Esophagus muscularis mucosa (tissue), 4 donors: Measurements from ENCODE around the gene FYB1.

ENCODE experiments used
- EP300 ChIP-seq: sonication (generic); formaldehyde crosslinking; IDR thresholded peaks from one replicate; pipeline ENCODE4 v1.6.1; 2017; ENCODE audit warnings: antibody characterized with exemption
- POLR2A ChIP-seq: fragments of 450-650 bp; IDR thresholded peaks from one replicate; pipeline ENCODE4 v1.6.1; 2017; ENCODE audit warnings: antibody characterized with exemption, moderate library complexity, mild to moderate bottlenecking, low read depth
- POLR2AphosphoS5 ChIP-seq, 2 donors: sonication (generic); formaldehyde crosslinking; IDR thresholded peaks; one replicate each; pipeline ENCODE4 v1.6.1; 2017; ENCODE audit warnings: antibody characterized with exemption in 2 of 2
- TF ChIP-seq, protein P1 (sequence below), 3 experiments: fragments of 200-600 bp in 2 of 3; fragments of 450-650 bp in 1 of 3; sonication (generic) in 2 of 3; IDR thresholded peaks; one replicate each; pipeline ENCODE4 v1.5.1; 2017 to 2019; ENCODE audit warnings: antibody characterized with exemption in 3 of 3, mild to moderate bottlenecking in 2 of 3, moderate library complexity in 1 of 3

DNA sequence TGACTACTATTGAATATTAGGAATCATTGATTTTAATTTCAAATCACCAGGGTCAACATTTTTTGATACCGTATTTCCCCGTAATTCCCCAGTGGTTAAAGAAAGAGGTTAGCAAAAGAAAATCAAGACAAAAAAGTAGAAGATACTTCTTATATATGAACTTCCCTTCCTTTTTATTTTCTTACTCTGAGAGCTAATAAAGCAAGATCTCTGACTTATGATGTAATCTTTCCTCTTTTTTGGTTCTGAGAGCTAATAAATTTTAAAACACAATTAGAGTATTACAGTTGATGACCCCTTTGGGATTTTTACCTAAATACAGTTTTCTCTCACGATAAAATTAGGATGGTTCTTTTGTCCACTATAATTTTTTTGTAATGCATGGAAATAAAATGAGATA, 9.2 kb upstream of the FYB1 start:
- TF ChIP-seq, protein P1, sequence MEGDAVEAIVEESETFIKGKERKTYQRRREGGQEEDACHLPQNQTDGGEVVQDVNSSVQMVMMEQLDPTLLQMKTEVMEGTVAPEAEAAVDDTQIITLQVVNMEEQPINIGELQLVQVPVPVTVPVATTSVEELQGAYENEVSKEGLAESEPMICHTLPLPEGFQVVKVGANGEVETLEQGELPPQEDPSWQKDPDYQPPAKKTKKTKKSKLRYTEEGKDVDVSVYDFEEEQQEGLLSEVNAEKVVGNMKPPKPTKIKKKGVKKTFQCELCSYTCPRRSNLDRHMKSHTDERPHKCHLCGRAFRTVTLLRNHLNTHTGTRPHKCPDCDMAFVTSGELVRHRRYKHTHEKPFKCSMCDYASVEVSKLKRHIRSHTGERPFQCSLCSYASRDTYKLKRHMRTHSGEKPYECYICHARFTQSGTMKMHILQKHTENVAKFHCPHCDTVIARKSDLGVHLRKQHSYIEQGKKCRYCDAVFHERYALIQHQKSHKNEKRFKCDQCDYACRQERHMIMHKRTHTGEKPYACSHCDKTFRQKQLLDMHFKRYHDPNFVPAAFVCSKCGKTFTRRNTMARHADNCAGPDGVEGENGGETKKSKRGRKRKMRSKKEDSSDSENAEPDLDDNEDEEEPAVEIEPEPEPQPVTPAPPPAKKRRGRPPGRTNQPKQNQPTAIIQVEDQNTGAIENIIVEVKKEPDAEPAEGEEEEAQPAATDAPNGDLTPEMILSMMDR (IDR thresholded peaks at IDR 0.05): no peak
- TF ChIP-seq EP300 (no peak), POLR2AphosphoS5 (IDR thresholded peaks at IDR 0.05) (no peak), POLR2A (no peak)
